Naive thymus-derived CD4-positive, alpha-beta T cell (primary cell): ENCODE measurements around the gene MRTFA. TPM values are rescaled to one million over a fixed set of nuclear protein-coding genes. Genes with fewer than 3 reads are reported as not detected.

Experiments used
- ATAC-seq: fragments of 150-1000 bp; cut with Tn5 transposase; 2 replicates; pipeline ENCODE4 v1.10.0; 2021; ENCODE audit warnings: mild to moderate bottlenecking, moderate library complexity
- CTCF ChIA-PET: fragments of 350-600 bp; sonication (Branson Sonifier 250); formaldehyde crosslinking; loops from one replicate; lab custom pipeline; 2021; ENCODE audit warnings: antibody characterized with exemption; lab: Charles Lee
- POLR2A ChIA-PET: fragments of 350-600 bp; sonication (Branson Sonifier 250); formaldehyde crosslinking; loops from one replicate; lab custom pipeline; 2021; ENCODE audit warnings: antibody characterized with exemption, inconsistent platforms; lab: Charles Lee
- DNase-seq, 9 donors: peaks; one replicate each; pipeline versions ENCODE4 v3.0.0 to v3.0.0-alpha.2; 2020 to 2022; ENCODE audit warnings: mixed read lengths in 1 of 9
- H3K27ac ChIP-seq: one replicate; pipeline ENCODE4 v1.7.0; 2013; ENCODE audit warnings: mild to moderate bottlenecking, low read depth, low read length, moderate library complexity
- H3K27me3 ChIP-seq, 2 donors: one replicate each; pipeline ENCODE4 v1.7.0; 2013; ENCODE audit warnings: low read length in 2 of 2, mild to moderate bottlenecking in 2 of 2, moderate library complexity in 2 of 2; ENCODE audit not compliant: control insufficient read depth in 2 of 2, insufficient read depth in 2 of 2
- H3K36me3 ChIP-seq, 3 experiments: 1 replicate in 2 of 3; 2 replicates in 1 of 3; pipeline ENCODE4 v1.7.0; 2013; ENCODE audit warnings: low read length in 3 of 3, mild to moderate bottlenecking in 3 of 3, moderate library complexity in 1 of 3; ENCODE audit not compliant: insufficient read depth in 3 of 3, control insufficient read depth in 2 of 3
- H3K4me1 ChIP-seq, 2 donors: one replicate each; pipeline ENCODE4 v1.7.0; 2013; ENCODE audit warnings: low read length in 2 of 2, mild to moderate bottlenecking in 2 of 2, moderate library complexity in 1 of 2; ENCODE audit not compliant: control insufficient read depth in 2 of 2, insufficient read depth in 2 of 2
- H3K4me3 ChIP-seq: 2 replicates; pipeline ENCODE4 v1.7.0; 2013; ENCODE audit warnings: mild to moderate bottlenecking, low read length
- H3K9me3 ChIP-seq, 3 experiments: 1 replicate in 2 of 3; 2 replicates in 1 of 3; pipeline ENCODE4 v1.7.0; 2013; ENCODE audit warnings: low read length in 3 of 3; ENCODE audit not compliant: control insufficient read depth in 2 of 3
- H3K27ac Mint-ChIP-seq, 9 donors: one replicate each; pipeline ENCODE4 v1.8.0; 2020 to 2022; ENCODE audit warnings: mixed read lengths in 9 of 9, mild to moderate bottlenecking in 8 of 9, moderate library complexity in 5 of 9, inconsistent platforms in 2 of 9
- H3K27me3 Mint-ChIP-seq, 5 donors: one replicate each; pipeline ENCODE4 v1.8.0; 2021 to 2022; ENCODE audit warnings: mixed read lengths in 5 of 5, mild to moderate bottlenecking in 1 of 5
- H3K36me3 Mint-ChIP-seq, 5 donors: one replicate each; pipeline ENCODE4 v1.8.0; 2020 to 2022; ENCODE audit warnings: mixed read lengths in 5 of 5, mild to moderate bottlenecking in 3 of 5, inconsistent platforms in 1 of 5
- H3K4me1 Mint-ChIP-seq, 7 donors: one replicate each; pipeline ENCODE4 v1.8.0; 2020 to 2022; ENCODE audit warnings: mixed read lengths in 7 of 7, mild to moderate bottlenecking in 3 of 7, inconsistent platforms in 1 of 7
- H3K4me3 Mint-ChIP-seq, 10 donors: one replicate each; pipeline ENCODE4 v1.8.0; 2020 to 2022; ENCODE audit warnings: mild to moderate bottlenecking in 10 of 10, mixed read lengths in 10 of 10, moderate library complexity in 6 of 10, inconsistent platforms in 2 of 10
- H3K9me3 Mint-ChIP-seq, 11 donors: one replicate each; pipeline ENCODE4 v1.8.0; 2020 to 2022; ENCODE audit warnings: mixed read lengths in 11 of 11, mild to moderate bottlenecking in 4 of 11, inconsistent platforms in 1 of 11, moderate library complexity in 1 of 11
- intact Hi-C, 2 donors: fragments of 100-400 bp; cut with micrococcal nuclease; formaldehyde crosslinking; loops; one replicate each; pipeline ENCODE4 v1.15.1; 2023
- polyA plus RNA-seq, 2 donors: library from polyadenylated mRNA; unstranded; fragments of 300-500 nt; fragmentation: Illumina TruSeq; gene quantifications; one replicate each; pipeline ENCODE4 v1.2.3, GENCODE V29; 2021
- total RNA-seq, 6 experiments: library from RNA in 5 of 6; stranded (reverse) in 5 of 6; gene quantifications; 1 replicate in 5 of 6; 2 replicates in 1 of 6; pipeline ENCODE4 v1.2.3 and lab custom pipeline; 2021 to 2026

The MRTFA gene
- total and polyA plus RNA-seq, 7 experiments from 2014 or later = 17.6 to 114 (median 81.5) TPM

DNA sequence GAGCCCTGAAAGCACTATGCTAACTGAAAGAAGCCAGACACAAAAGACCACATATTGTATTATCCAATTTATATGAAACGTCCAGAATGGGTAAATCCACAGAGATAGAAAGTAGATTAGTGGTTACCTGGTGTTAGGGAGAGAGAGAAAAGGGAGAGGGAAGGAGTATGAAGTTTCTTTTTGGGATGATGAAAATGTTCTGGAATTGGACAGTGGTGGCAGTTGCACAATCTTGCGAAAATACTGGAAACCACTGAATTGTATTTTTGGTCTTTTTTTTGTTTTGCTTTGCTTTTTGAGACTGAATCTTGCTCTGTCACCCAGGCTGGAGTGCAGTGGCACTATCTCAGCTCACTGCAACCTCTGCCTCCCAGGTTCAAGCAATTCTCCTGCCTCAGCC is 63.5 kb downstream of the MRTFA start:
- peaks cover 0 to 2% of the 10 kb centered on the region in 2 donors for H3K4me1 ChIP-seq
- peaks cover 0 to 8% (median 6%) of the 10 kb centered on the region in 11 donors for H3K9me3 Mint-ChIP-seq
- ChIA-PET CTCF (interaction anchor here (0.9 kb wide), 1 partner anchor 197 kb away, joined by 3 read pairs; no protein-coding TSS in a partner anchor), POLR2A (interaction anchor here (1.2 kb wide), 1 partner anchor 14 kb away, joined by 3 read pairs; no protein-coding TSS in a partner anchor)
- H3K4me3 ChIP-seq = no peak overlapping the region
- peak overlapping the region in 1 of 9 donors; percentile 9 for H3K27ac Mint-ChIP-seq
- H3K4me3 Mint-ChIP-seq = no peak overlapping the region
- peaks cover 18 to 33% (median 26%) of the 10 kb centered on the region in 5 donors for H3K36me3 Mint-ChIP-seq
- H3K27me3 Mint-ChIP-seq = no peaks in the 10 kb centered on the region
- H3K27ac ChIP-seq = no peak overlapping the region
- no peak for ATAC-seq
- no peaks in the 10 kb centered on the region for H3K36me3 ChIP-seq
- intact Hi-C loops = no loop called here
- no peaks in the 10 kb centered on the region for H3K9me3 ChIP-seq
- H3K27me3 ChIP-seq = no peaks in the 10 kb centered on the region
- no peak for DNase-seq
- H3K4me1 Mint-ChIP-seq = peaks cover 3 to 34% (median 21%) of the 10 kb centered on the region in 7 donors

DNA sequence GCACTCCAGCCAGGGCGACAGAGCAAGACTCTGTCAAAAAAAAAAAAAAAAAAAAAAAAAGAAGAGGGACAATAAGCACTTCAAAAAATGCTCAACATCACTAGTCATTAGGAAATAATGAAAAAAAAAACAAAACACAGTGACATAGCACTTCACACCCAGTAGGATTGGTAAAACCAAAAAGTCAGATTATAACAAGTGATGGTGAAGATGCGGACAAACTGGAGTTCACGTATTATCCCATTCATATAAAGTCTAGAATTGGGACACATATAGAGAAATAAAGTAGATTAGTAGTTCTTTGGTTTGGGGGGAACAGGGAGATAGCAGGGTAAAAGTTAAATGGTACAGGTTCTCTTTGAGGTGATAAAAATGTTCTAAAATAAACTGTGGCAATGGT is 64.6 kb downstream of the MRTFA start:
- Histone ChIP-seq H3K4me1 (no peaks in the 10 kb centered on the region), H3K9me3 (no peaks in the 10 kb centered on the region), H3K27me3 (no peaks in the 10 kb centered on the region), H3K36me3 (no peaks in the 10 kb centered on the region), H3K4me3 (no peak overlapping the region), H3K27ac (no peak overlapping the region)
- ATAC-seq (no peak), DNase-seq (no peak)
- ChIA-PET CTCF (no interaction called here), POLR2A (interaction anchor here (0.6 to 1.2 kb wide), 3 partner anchors 10 to 45 kb away, joined by 3 read pairs; no protein-coding TSS in a partner anchor)
- H3K27me3 Mint-ChIP-seq = no peaks in the 10 kb centered on the region
- peaks cover 18 to 38% (median 28%) of the 10 kb centered on the region in 5 donors for H3K36me3 Mint-ChIP-seq
- peaks cover 0 to 8% (median 6%) of the 10 kb centered on the region in 11 donors for H3K9me3 Mint-ChIP-seq
- H3K27ac Mint-ChIP-seq = no peak overlapping the region
- H3K4me3 Mint-ChIP-seq = no peak overlapping the region
- intact Hi-C loops = no loop called here
- H3K4me1 Mint-ChIP-seq = peaks cover 0 to 42% (median 22%) of the 10 kb centered on the region in 7 donors

DNA sequence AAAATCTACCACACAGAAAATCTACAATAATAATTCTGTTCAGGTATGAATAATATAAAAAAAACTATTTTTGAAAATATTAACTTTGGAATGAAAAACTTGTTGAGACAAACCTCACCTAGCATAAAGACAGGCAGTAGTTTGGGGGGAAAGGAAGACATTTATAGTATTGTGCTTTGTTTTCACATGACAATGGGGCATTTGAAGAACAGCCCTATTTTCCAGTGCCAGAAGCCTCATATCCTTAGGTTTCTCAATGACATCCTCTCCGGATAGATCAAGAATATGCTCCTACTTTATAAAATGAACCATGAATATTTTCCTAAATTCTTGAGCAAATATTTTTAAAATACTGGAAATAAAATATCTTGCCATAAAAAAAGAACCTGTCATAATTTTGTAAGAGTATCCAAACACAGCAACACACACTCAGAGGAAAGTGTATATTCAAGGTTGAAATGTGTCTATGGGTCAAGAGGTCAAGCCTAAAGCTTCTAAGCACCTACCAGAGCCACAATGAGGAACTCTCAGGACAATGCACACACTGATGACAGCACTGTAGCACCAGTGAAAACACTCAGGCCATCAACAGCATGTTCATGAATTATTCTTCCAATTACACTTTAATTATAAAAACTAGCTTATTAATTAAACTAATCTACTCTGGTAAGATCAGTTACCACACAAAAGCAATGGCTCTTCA is 68.7 kb downstream of the MRTFA start:
- Mint-ChIP-seq H3K27ac (peak overlapping the region in 1 of 9 donors; percentile 8), H3K9me3 (peaks cover 0 to 8% (median 4%) of the 10 kb centered on the region in 11 donors), H3K27me3 (no peaks in the 10 kb centered on the region), H3K36me3 (peaks cover 16 to 43% (median 34%) of the 10 kb centered on the region in 5 donors), H3K4me3 (no peak overlapping the region), H3K4me1 (peaks cover 0 to 45% (median 31%) of the 10 kb centered on the region in 7 donors)
- intact Hi-C loops = no loop called here
- Histone ChIP-seq H3K27me3 (no peaks in the 10 kb centered on the region), H3K27ac (no peak overlapping the region), H3K4me1 (no peaks in the 10 kb centered on the region), H3K36me3 (no peaks in the 10 kb centered on the region), H3K9me3 (no peaks in the 10 kb centered on the region), H3K4me3 (no peak overlapping the region)
- POLR2A ChIA-PET = no interaction called here
- ATAC-seq (no peak), DNase-seq (no peak)
- CTCF ChIA-PET = interaction anchor here (1.0 kb wide), 1 partner anchor 13 kb away, joined by 5 read pairs; no protein-coding TSS in a partner anchor

DNA sequence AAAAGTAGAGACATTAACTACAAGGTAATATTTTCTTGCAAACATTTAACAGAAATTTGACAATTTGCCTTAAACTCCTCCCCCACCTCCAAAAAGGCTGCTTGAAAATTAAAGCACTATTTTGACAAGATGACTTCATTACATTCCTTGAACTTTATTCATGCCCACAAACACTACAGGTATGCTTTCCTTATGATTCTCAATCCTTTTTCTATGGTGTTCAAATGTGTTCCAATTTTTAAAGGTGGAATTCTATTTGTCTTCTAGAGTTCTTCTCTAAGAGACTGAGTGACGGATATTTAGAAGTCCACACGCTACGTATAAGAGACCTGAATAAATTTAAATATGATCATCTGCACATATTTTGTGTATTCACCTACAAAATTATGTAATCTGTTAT is 69.4 kb downstream of the MRTFA start:
- ChIA-PET POLR2A (no interaction called here), CTCF (no interaction called here)
- Mint-ChIP-seq H3K4me1 (peaks cover 0 to 43% (median 31%) of the 10 kb centered on the region in 7 donors), H3K9me3 (peaks cover 0 to 7% (median 2%) of the 10 kb centered on the region in 11 donors), H3K27ac (no peak overlapping the region), H3K4me3 (no peak overlapping the region), H3K27me3 (no peaks in the 10 kb centered on the region), H3K36me3 (peaks cover 9 to 36% (median 28%) of the 10 kb centered on the region in 5 donors)
- no peaks in the 10 kb centered on the region for H3K36me3 ChIP-seq
- H3K4me3 ChIP-seq = no peak overlapping the region
- H3K27me3 ChIP-seq = no peaks in the 10 kb centered on the region
- no peaks in the 10 kb centered on the region for H3K9me3 ChIP-seq
- no peak overlapping the region for H3K27ac ChIP-seq
- intact Hi-C loops = no loop called here
- no peaks in the 10 kb centered on the region for H3K4me1 ChIP-seq
- DNase-seq (no peak), ATAC-seq (no peak)

DNA sequence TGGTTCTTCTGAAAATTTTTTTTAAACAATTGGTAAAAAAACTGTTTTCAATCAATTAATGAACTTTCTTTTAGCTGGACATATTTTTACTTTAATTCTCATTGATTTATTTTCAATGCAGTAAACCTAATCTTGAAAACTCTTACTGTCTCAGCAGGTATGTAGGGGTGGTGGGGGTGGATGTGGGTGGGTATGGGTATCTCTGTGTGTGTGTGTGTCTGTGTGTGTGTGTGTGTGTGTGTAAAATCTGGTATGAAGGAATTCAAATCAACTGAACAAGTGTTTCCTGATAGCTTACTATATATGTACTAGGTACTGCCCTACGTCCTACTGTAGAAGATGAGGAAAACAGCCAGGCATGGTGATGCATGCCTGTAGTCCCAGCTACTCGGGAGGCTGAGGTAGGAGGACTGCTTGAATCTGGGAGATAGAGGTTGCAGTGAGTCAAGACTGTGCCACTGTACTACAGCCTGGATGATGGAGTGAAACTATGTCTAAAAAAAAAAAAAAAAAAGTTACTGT is 75.5 kb downstream of the MRTFA start:
- Histone ChIP-seq H3K4me3 (no peak overlapping the region), H3K36me3 (no peaks in the 10 kb centered on the region), H3K4me1 (no peaks in the 10 kb centered on the region), H3K9me3 (no peaks in the 10 kb centered on the region), H3K27ac (no peak overlapping the region), H3K27me3 (no peaks in the 10 kb centered on the region)
- Mint-ChIP-seq H3K27me3 (no peaks in the 10 kb centered on the region), H3K4me3 (no peak overlapping the region), H3K4me1 (peaks cover 10 to 48% (median 37%) of the 10 kb centered on the region in 7 donors), H3K36me3 (peaks cover 0 to 17% (median 11%) of the 10 kb centered on the region in 5 donors), H3K9me3 (no peaks in the 10 kb centered on the region), H3K27ac (no peak overlapping the region)
- ATAC-seq (no peak), DNase-seq (no peak)
- POLR2A ChIA-PET = interaction anchor here (0.6 to 0.9 kb wide), 2 partner anchors 14 to 71 kb away, joined by 3 read pairs; no protein-coding TSS in a partner anchor
- intact Hi-C loops = no loop called here
- CTCF ChIA-PET = no interaction called here

DNA sequence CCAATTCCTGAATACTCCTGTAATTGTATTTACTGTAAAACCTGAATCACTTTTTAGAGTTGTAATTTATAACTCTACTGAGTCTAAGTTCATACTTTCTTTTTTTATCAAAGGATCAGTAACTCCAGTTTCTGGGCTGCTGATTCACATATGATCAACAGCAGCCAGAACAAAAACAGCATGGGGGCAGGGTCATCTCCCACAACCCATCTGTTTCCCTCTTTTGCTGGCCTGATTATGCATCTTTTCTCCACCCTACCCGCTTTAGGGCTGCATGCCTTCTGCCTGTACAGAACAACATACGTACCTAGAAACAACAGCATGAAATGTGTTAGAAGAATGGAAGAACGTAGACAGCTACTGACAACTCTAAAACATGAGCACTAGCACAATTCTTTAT is 76.0 kb downstream of the MRTFA start:
- no peak overlapping the region for H3K27ac ChIP-seq
- Mint-ChIP-seq H3K4me1 (peaks cover 10 to 46% (median 35%) of the 10 kb centered on the region in 7 donors), H3K27me3 (no peaks in the 10 kb centered on the region), H3K27ac (peak overlapping the region in 1 of 9 donors; percentile 68), H3K36me3 (peaks cover 0 to 17% (median 11%) of the 10 kb centered on the region in 5 donors), H3K9me3 (no peaks in the 10 kb centered on the region), H3K4me3 (no peak overlapping the region)
- no peak overlapping the region for H3K4me3 ChIP-seq
- H3K4me1 ChIP-seq = no peaks in the 10 kb centered on the region
- H3K36me3 ChIP-seq = no peaks in the 10 kb centered on the region
- no peaks in the 10 kb centered on the region for H3K27me3 ChIP-seq
- no peaks in the 10 kb centered on the region for H3K9me3 ChIP-seq
- DNase-seq = no peak
- POLR2A ChIA-PET = interaction anchor here (0.6 to 0.9 kb wide), 2 partner anchors 14 to 72 kb away, joined by 3 read pairs; no protein-coding TSS in a partner anchor
- no peak for ATAC-seq
- intact Hi-C loops = no loop called here
- CTCF ChIA-PET = no interaction called here
